ENCODE data around the gene HERC5.
A peak's percentile ranks its signal among the peaks of the same experiment; 100 is the strongest.

Gene HERC5

DNA sequence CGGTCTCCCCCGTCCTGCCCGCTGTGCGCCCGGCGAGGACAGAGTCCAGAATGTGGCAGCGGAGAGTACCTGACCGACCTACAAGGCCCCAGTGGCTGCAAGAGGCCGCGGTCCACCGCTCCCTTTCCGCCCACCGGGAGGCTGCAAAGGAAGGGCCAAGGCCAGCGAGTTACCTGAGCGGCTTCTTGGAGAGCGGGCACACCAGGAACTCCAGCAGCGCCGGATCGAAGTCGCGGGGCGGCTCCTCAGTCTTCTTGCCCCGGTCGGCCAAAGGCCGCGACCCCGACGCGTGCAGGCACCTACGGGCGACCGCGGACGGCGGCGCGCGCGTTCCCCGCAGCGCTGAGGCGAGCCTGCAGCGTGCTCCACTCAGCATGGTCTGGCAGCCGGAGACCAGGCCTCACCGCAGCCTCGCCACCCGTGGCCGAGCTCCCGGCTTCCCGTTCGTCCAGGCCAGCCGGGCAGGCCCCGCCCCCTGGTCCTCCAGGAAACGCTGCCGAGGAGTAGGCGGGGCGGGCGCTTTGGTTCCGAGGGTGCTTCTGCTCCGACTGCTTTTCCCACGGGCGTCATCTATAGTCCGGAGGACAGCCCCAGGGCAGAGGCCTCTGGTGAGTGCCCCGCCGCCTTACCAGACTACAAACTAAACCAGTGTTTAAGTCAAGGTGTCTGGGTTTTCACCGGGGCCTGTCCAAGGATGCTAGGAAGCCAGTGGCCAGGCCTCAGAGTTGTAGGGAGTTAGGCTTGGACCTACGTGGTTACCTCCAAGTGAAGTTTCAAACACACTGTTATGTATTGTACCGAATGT, 66.6 kb downstream of the HERC5 start, which contains the start of gene PYURF:
PYURF (minus strand) TSS at position 452 of the 805 bp plus-strand sequence; CDS start at position 376, 76 bp downstream.
- peak; percentile 97 for DNase-seq

DNA sequence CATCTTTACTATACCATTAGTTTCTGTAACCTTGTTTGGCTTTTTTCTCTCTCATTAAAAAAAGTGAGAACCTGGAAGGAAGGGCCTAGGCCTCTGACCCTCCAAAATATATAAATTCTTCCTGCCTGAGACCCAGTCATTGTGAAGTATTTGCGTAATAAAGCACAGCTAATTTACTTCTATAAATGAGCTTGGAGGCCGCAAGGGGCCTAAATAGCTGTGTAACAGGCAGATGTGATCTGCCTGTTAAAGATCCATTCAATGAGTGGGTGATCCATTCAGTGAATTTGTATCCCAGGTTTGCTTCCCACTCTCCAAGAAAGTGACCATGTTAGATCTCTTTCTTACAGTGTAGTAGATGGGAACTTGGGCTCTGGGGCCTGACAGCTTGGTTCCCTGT, 67.3 kb downstream of the HERC5 start:
- peak; percentile 18 for DNase-seq

DNA sequence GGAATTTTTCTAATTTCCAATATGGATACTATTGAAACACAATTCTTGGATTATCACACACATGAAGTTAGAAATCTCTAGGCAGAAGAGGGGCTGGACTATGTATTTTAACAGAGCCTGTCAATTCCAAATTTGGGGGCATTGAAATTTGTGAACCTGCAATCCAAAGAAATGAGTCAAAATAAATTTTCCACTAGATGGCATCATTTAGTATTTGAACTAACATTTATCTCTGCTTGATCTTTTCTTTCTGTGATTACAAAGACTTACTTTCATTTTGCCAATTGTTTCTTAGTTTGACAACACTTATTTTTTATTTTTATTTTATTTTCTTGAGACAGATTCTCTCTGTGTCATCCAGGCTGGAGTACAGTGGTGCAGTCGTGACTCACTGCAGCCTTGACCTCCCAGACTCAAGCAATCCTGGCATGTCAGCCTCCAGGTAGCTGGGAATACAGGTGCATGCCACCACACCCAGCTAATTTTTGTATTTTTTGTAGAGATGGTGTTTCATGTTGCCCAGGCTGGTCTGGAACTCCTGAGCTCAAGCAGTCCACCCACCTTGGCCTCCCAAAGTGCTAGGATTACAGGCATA, 69.4 kb downstream of the HERC5 start:
- DNase-seq = peak; percentile 71

DNA sequence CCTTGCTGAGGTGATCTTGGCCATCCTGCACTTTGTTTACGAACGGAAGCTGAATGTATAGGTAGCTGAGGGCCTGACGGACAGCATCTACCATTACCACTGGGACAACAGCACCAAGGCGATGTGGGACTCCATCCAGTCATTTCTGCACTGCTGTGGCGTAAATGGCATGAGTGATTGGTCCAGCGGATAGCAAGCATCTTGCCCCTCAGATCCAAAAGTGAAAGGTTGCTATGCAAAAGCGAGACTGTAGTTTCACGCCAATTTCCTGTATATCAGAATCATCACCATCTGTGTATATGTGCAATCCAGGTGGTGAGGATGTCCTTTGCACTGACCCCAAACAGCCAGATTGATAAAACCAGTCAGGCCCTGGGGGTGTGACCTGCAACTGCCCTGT, 70.9 kb downstream of the HERC5 start:
- DNase-seq = no peak

DNA sequence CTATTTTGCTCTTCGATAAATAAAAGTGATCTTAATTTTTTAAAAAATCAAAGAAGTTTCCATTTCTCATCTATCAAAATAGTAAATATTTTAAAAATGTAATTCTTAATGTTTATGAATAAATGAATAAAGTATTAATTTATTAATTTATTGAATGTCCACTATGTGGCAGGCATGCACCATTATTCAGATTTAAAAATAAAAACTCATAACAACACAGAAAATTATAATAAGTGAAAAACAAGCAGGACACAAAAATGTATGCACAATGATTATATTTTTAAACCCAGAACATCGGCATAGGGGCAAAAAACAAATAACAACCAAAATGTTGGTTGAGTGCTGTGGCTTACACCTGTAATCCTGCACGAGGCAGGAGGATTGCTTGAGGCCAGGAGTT, 71.9 kb downstream of the HERC5 start:
- DNase-seq = peak; percentile 21

DNA sequence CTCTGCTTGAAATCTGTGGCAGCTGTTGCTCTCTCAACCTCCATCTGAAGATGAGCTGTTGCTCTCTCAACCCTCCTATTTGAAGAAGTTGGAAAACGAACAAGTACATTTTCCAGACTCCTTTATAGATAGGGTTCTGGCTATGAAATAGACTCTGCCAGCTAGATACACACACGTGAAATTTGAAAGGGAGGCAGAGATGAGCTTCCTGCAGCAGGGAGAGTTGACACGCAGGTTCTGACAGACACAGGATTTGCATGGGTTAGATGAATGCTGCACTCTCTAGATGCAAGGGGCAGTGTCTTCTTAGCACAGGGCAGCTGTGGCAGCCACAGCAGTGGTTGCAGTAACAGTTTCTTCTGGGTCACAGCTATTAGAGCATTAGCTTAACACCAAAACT, 74.6 kb downstream of the HERC5 start:
- no peak for DNase-seq

DNA sequence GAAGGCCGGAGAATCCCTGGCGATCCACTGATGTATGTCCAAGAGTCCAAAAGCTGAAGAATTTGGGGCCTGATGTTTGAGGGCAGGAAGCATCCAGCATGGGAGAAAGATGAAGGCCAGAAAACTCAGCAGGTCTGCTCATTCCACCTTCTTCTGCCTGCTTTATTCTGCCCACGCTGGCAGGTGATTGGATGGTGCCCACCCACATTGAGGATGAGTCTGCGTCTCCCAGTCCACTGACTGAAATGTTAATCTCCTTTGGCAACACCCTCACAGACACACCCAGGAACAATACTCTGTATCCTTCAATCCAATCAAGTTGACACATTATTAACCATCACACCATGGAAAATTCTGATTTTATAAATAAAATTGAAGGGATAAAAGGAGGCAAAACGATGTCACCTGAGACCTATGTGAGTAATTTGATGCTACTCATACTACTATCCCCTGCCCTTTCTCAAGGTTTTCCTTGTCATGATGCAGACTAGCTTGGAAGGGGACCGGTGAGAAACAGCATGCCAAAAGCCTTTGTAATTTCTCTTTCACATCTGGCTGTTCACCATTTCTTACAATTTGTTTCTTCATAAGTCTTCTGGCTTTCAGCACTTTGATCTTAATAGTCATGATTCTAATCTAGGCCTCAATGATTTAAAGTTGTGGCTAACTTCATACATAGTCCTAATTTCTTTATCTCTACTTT, 76.3 kb downstream of the HERC5 start:
- DNase-seq = no peak

DNA sequence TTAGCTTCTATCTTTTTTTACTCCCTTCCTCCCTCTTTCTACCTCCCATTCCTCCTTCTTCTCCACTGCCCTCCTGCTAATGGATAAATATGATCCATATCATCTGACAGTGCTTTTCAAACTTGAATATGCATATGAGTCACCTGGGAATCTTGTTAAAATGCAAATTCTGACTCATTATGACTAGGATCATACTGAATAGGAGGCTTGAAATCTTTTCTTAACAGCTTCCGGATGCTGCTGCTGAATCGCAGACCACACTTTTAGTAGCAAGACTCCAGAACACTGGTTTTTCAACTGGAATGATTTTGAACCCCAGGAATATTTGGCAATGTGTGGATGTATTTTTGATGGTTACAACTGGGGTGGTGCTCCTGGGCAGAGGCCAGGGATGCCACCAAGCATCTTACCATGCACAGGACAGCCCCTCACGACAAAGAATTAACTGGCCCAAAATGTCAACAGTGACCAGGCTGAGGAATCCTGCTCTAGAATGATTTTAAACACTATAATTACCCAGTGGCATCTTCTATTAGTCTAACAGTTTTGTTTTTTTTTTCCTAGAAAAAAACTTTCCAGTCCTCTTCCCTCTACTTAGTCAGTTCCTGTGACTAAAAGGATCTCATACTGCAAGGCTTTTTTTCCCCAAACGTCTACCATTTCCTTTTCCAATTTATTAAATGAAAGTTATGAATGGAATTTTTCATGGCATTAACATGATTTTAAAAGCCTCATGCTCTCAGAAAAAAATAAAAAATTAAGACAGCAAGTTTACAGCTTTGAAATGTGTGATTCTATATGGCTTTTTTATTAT, 77.2 kb downstream of the HERC5 start:
- DNase-seq = no peak

DNA sequence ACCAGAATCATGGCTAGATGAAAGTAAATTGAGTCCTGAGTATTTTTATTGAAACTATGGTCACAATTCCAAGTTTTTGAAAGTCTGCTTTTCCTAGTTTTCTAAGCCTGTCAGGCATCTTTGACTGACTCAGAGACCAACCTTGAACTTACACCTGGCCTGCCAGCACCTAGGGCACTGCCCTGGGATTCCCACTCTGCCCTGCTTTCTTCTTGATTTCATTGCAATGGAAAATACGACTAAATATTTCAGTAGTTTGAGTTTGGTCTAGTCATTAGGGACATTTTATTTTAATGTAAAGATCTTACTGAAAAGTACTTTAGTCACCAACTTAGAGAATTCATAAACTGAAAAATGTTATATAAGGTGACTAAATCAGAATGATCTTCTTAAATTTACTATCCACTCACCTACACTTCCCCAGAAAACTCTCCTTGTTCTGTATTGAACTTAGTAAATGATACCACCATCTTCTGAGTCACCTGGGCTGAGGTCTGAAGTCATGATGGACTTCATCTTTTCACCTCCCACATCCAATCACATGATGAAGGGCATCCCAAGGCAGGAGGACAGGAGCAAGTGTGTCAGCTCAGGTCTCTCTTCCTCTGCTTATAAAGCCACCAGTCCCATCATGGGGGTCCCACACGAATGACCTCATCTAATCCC, 78.3 kb downstream of the HERC5 start:
- no peak for DNase-seq

DNA sequence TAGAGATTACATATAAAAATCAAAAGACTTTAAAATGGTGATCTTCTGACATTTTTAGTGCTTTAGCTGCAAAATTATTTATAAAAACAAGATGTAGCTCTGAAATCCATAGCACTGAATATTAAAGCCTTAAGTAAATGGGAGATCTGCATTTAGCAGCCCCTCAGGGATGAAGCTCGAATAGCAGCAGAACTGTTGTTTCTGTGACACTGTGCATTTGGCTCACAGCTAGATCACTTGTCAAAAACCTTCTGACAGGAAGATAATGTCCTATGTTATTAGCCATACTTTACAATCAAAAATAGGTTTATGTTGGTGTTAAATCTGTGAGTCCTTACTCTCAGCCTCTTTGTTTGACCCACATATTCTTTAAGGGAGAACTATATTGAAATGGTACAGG, 80.8 kb downstream of the HERC5 start:
- DNase-seq = no peak

DNA sequence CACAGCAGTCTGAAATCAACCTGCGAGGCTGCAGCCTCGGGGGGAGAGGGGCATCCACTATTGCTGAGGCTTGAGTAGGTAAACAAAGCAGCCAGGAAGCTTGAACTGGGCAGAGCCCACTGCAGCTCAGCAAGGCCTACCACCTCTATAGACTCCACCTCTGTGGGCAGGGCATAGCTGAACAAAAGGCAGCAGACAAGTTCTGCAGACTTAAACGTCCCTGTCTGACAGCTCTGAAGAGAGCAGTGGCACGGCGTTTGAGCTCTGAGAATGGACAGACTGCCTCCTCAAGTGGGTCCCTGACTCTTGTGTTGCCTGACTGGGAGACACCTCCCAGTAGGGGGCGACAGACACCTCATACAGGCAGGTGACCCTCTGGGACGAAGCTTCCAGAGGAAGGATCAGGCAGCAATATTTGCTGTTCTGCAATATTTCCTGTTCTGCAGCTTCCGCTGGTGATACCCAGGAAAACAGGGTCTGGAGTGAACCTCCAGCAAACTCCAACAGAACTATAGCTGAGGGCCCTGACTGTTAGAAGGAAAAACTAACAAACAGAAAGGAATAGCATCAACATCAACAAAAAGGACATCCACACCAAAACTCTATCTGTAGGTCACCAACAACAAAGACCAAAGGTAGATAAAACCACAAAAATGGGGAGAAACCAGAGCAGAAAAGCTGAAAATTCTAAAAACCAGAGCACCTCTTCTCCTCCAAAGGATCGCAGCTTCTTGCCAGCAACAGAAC, 82.6 kb downstream of the HERC5 start:
- DNase-seq = peak; percentile 78

DNA sequence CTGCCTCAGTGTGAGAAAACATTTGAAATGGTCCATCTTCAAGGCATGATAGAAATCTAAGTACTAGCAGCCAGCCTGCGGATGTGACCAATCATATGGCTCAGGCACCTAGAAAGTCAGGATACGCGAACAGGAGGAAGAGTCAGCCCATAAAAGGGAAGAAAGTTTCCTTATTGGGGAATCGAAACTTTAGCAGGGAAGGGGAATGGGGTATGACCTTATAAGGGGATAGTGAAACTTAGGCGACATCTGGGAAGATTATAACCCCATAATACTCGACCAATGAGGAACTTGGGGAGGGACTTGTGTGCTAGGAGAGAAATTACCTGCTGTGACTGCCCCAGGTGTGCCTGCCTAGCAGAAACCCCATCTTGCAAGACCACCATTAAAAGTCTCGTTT, 92.9 kb downstream of the HERC5 start:
- no peak for DNase-seq
